Measurements from ENCODE around the gene NKPD1.

NKPD1 gene

GRCh38 chr19:45160870-45161737 is at the start of gene NKPD1:
NKPD1 (minus strand) TSS chr19:45160982; CDS start chr19:45160150, 832 bp downstream.
- no peak for DNase-seq (ENCODE audit: low read depth in 2 of 2)

GRCh38 chr19:45206328-45206727 is 45.5 kb upstream of the NKPD1 start:
- DNase-seq (ENCODE audit: low read depth in 2 of 2) = no peak

- DNase-seq (ENCODE audit: low read depth in 2 of 2) = no peak
These were observed 45.0 kb upstream of the NKPD1 start for GRCh38 chr19:45205810-45206209.

- DNase-seq (ENCODE audit: low read depth in 2 of 2) = no peak
These were observed 41.9 kb upstream of the NKPD1 start for GRCh38 chr19:45202637-45203036.

GRCh38 chr19:45200568-45200967 is 39.8 kb upstream of the NKPD1 start:
- no peak for DNase-seq (ENCODE audit: low read depth in 2 of 2)

GRCh38 chr19:45195764-45196163 is 35.0 kb upstream of the NKPD1 start:
- no peak for DNase-seq (ENCODE audit: low read depth in 2 of 2)

GRCh38 chr19:45191375-45191774 is 30.6 kb upstream of the NKPD1 start:
- no peak for DNase-seq (ENCODE audit: low read depth in 2 of 2)

GRCh38 chr19:45189971-45190370 is 29.2 kb upstream of the NKPD1 start:
- DNase-seq (ENCODE audit: low read depth in 2 of 2) = no peak

GRCh38 chr19:45187421-45188100 is 26.8 kb upstream of the NKPD1 start:
- no peak for DNase-seq (ENCODE audit: low read depth in 2 of 2)

- no peak for DNase-seq (ENCODE audit: low read depth in 2 of 2)
These were observed 25.9 kb upstream of the NKPD1 start for GRCh38 chr19:45186509-45187334.

GRCh38 chr19:45184115-45184514 is 23.3 kb upstream of the NKPD1 start:
- no peak for DNase-seq (ENCODE audit: low read depth in 2 of 2)

GRCh38 chr19:45182758-45183157 is 22.0 kb upstream of the NKPD1 start:
- DNase-seq (ENCODE audit: low read depth in 2 of 2) = no peak

- no peak for DNase-seq (ENCODE audit: low read depth in 2 of 2)
These were observed 20.2 kb upstream of the NKPD1 start for GRCh38 chr19:45180936-45181335.

- DNase-seq (ENCODE audit: low read depth in 2 of 2) = no peak
These were observed 19.1 kb upstream of the NKPD1 start for GRCh38 chr19:45179892-45180370.

- DNase-seq (ENCODE audit: low read depth in 2 of 2) = no peak
These were observed 18.5 kb upstream of the NKPD1 start for GRCh38 chr19:45179072-45179891.

GRCh38 chr19:45178262-45179071 is 17.7 kb upstream of the NKPD1 start, which contains the start of gene BLOC1S3:
BLOC1S3 (plus strand) TSS chr19:45178784; CDS start chr19:45179297, 513 bp downstream.
- peak; percentile 99 for DNase-seq (ENCODE audit: low read depth in 2 of 2)

GRCh38 chr19:45177817-45178261 is 17.1 kb upstream of the NKPD1 start, which contains the start of gene TRAPPC6A:
TRAPPC6A (minus strand) TSS chr19:45178237; CDS start chr19:45178218, 19 bp downstream.
- no peak for DNase-seq (ENCODE audit: low read depth in 2 of 2)

GRCh38 chr19:45175515-45176345 is 14.9 kb upstream of the NKPD1 start:
- DNase-seq (ENCODE audit: low read depth in 2 of 2) = no peak

GRCh38 chr19:45173816-45174215 is 13.0 kb upstream of the NKPD1 start:
- DNase-seq (ENCODE audit: low read depth in 2 of 2) = no peak

Measured in activated CD4-positive, alpha-beta T cell treated with anti-CD3 and anti-CD28 coated beads for 24 hours (primary cell).